WTC11 (cell line): ENCODE results near the gene ZNF680. TPM values are rescaled to one million over a fixed set of nuclear protein-coding genes. Genes with fewer than 3 reads are reported as not detected.

ENCODE experiments used
- ATAC-seq: fragments of 200-7000 bp; cut with Tn5 transposase; 2 replicates; pipeline ENCODE4 v1.10.0; 2021; ENCODE audit warnings: mild to moderate bottlenecking, moderate library complexity
- CTCF ChIA-PET: fragments of 300-600 bp; sonication (Branson Sonifier 250); formaldehyde crosslinking; loops from one replicate; lab custom pipeline; 2021; ENCODE audit warnings: antibody characterized with exemption; lab: Charles Lee
- POLR2A ChIA-PET: fragments of 350-600 bp; sonication (Branson Sonifier 250); formaldehyde crosslinking; loops from one replicate; lab custom pipeline; 2021; ENCODE audit warnings: antibody characterized with exemption; lab: Charles Lee
- DNase-seq: peaks from one replicate; pipeline ENCODE4 v3.0.0; 2021; ENCODE audit warnings: low spot score
- H3K27ac Mint-ChIP-seq: 2 replicates; pipeline ENCODE4 v1.8.0; 2021; ENCODE audit warnings: mixed read lengths
- H3K27me3 Mint-ChIP-seq: 2 replicates; pipeline ENCODE4 v1.8.0; 2021; ENCODE audit warnings: low read depth, mild to moderate bottlenecking, moderate library complexity, mixed read lengths
- H3K36me3 Mint-ChIP-seq: 2 replicates; pipeline ENCODE4 v1.8.0; 2021; ENCODE audit warnings: mixed read lengths
- H3K4me1 Mint-ChIP-seq: 2 replicates; pipeline ENCODE4 v1.8.0; 2022; ENCODE audit warnings: mixed read lengths
- H3K4me3 Mint-ChIP-seq: 2 replicates; pipeline ENCODE4 v1.8.0; 2021; ENCODE audit warnings: mild to moderate bottlenecking, moderate library complexity, mixed read lengths
- H3K9me3 Mint-ChIP-seq: 2 replicates; pipeline ENCODE4 v1.8.0; 2021; ENCODE audit warnings: mixed read lengths
- CBFB ChIP-seq: sonication (generic); formaldehyde crosslinking; IDR thresholded peaks from 2 replicates; pipeline ENCODE4 v1.8.1; 2022; ENCODE audit warnings: mild to moderate bottlenecking, low read depth, missing genetic modification reagents
- E2F1 ChIP-seq: sonication (generic); formaldehyde crosslinking; IDR thresholded peaks from 2 replicates; pipeline ENCODE4 v1.8.0; 2022; ENCODE audit warnings: mild to moderate bottlenecking, missing genetic modification reagents
- ETV6 ChIP-seq: sonication (generic); formaldehyde crosslinking; IDR thresholded peaks from 2 replicates; pipeline ENCODE4 v1.8.1; 2022; ENCODE audit warnings: mild to moderate bottlenecking, missing genetic modification reagents
- FOXJ3 ChIP-seq: sonication (generic); formaldehyde crosslinking; IDR thresholded peaks from 2 replicates; pipeline ENCODE4 v1.9.0; 2021; ENCODE audit warnings: missing genetic modification reagents, mild to moderate bottlenecking, borderline replicate concordance
- FOXK1 ChIP-seq: sonication (generic); formaldehyde crosslinking; IDR thresholded peaks from 2 replicates; pipeline ENCODE4 v1.8.0; 2022; ENCODE audit warnings: mild to moderate bottlenecking, moderate library complexity, missing genetic modification reagents
- FOXP1 ChIP-seq: sonication (generic); formaldehyde crosslinking; IDR thresholded peaks from 2 replicates; pipeline ENCODE4 v1.8.0; 2022; ENCODE audit warnings: missing genetic modification reagents, mild to moderate bottlenecking, moderate library complexity, borderline replicate concordance
- GRHL2 ChIP-seq: fragments of 250-450 bp; sonication (Bioruptor Pico); IDR thresholded peaks from 2 replicates; pipeline ENCODE4 v1.8.0; 2022; ENCODE audit warnings: mild to moderate bottlenecking, moderate library complexity; ENCODE audit not compliant: insufficient replicate concordance, severe bottlenecking
- HMGXB4 ChIP-seq: sonication (generic); formaldehyde crosslinking; IDR thresholded peaks from 2 replicates; pipeline ENCODE4 v1.8.1; 2023; ENCODE audit warnings: mild to moderate bottlenecking, moderate library complexity, missing genetic modification reagents
- IRF2 ChIP-seq: sonication (generic); formaldehyde crosslinking; IDR thresholded peaks from 2 replicates; pipeline ENCODE4 v1.8.0; 2022; ENCODE audit warnings: low read depth, missing genetic modification reagents, borderline replicate concordance
- KAT7 ChIP-seq: sonication (generic); formaldehyde crosslinking; IDR thresholded peaks from 2 replicates; pipeline ENCODE4 v1.8.1; 2023; ENCODE audit warnings: missing genetic modification reagents, mild to moderate bottlenecking, borderline replicate concordance
- MAX ChIP-seq: sonication (generic); formaldehyde crosslinking; IDR thresholded peaks from 2 replicates; pipeline ENCODE4 v1.8.0; 2022; ENCODE audit warnings: mild to moderate bottlenecking, missing genetic modification reagents
- MYBL2 ChIP-seq: sonication (generic); formaldehyde crosslinking; IDR thresholded peaks from 2 replicates; pipeline ENCODE4 v1.8.1; 2023; ENCODE audit warnings: mild to moderate bottlenecking, moderate library complexity, missing genetic modification reagents
- RORB ChIP-seq: fragments of 250-450 bp; sonication (Bioruptor Pico); IDR thresholded peaks from 2 replicates; pipeline ENCODE4 v1.9.0; 2021; ENCODE audit warnings: mild to moderate bottlenecking
- SP1 ChIP-seq: sonication (generic); formaldehyde crosslinking; conservative IDR thresholded peaks from 2 replicates; pipeline ENCODE4 v1.8.1; 2022; ENCODE audit warnings: missing genetic modification reagents
- USF2 ChIP-seq: sonication (generic); formaldehyde crosslinking; IDR thresholded peaks from 2 replicates; pipeline ENCODE4 v1.8.1; 2023; ENCODE audit warnings: mild to moderate bottlenecking, missing genetic modification reagents, moderate library complexity
- ZNF121 ChIP-seq: sonication (generic); formaldehyde crosslinking; IDR thresholded peaks from 2 replicates; pipeline ENCODE4 v1.8.0; 2023; ENCODE audit warnings: missing genetic modification reagents
- ZNF317 ChIP-seq: sonication (generic); formaldehyde crosslinking; IDR thresholded peaks from 2 replicates; pipeline ENCODE4 v1.8.1; 2023; ENCODE audit warnings: low read depth, mild to moderate bottlenecking, moderate library complexity, missing genetic modification reagents, borderline replicate concordance
- ZNF416 ChIP-seq: fragments of 250-450 bp; sonication (Bioruptor Pico); IDR thresholded peaks from 2 replicates; pipeline ENCODE4 v1.9.0; 2021; ENCODE audit warnings: mild to moderate bottlenecking, inconsistent platforms
- ZNF512 ChIP-seq: sonication (generic); formaldehyde crosslinking; IDR thresholded peaks from 2 replicates; pipeline ENCODE4 v1.8.1; 2022; ENCODE audit warnings: missing genetic modification reagents, borderline replicate concordance
- ZSCAN18 ChIP-seq: fragments of 250-450 bp; sonication (Bioruptor Pico); IDR thresholded peaks from 2 replicates; pipeline ENCODE4 v2.1.2; 2022; ENCODE audit warnings: mild to moderate bottlenecking, moderate library complexity
- total RNA-seq: library from RNA; stranded (reverse); gene quantifications from 3 replicates; pipeline ENCODE4 v1.2.3, GENCODE V29; 2021

ZNF680 gene
- total RNA-seq, 1 experiment from 2014 or later, result 13.9 TPM

GRCh38 chr7:64551375-64552142 is 11.3 kb downstream of the ZNF680 start (continued):
- TF ChIP-seq MAX (CRISPR knock-in tag) (no peak), HMGXB4 (CRISPR knock-in tag) (no peak)

- ChIA-PET CTCF (no interaction called here), POLR2A (no interaction called here)
- H3K27me3 Mint-ChIP-seq, result no peaks in the 10 kb centered on the region
- peaks cover 41% of the 10 kb centered on the region for H3K36me3 Mint-ChIP-seq
- no peak for DNase-seq
- peaks cover 19% of the 10 kb centered on the region for H3K9me3 Mint-ChIP-seq
- H3K27ac Mint-ChIP-seq, result no peak overlapping the region
- TF ChIP-seq FOXP1 (CRISPR knock-in tag), result no peak
- no peak for TF ChIP-seq ZNF416 (CRISPR knock-in tag)
- TF ChIP-seq ZNF121 (CRISPR knock-in tag), result no peak
- no peak for TF ChIP-seq RORB (CRISPR knock-in tag)
- no peak for TF ChIP-seq ZNF512 (CRISPR knock-in tag)
- no peak for TF ChIP-seq SP1 (CRISPR knock-in tag)
- TF ChIP-seq MAX (CRISPR knock-in tag), result no peak
- TF ChIP-seq CBFB (CRISPR knock-in tag), result no peak
- no peak for TF ChIP-seq FOXJ3 (CRISPR knock-in tag)
- no peak for TF ChIP-seq ETV6 (CRISPR knock-in tag)
- TF ChIP-seq ZNF317, result no peak
- no peak for TF ChIP-seq USF2 (CRISPR knock-in tag)
- TF ChIP-seq ZSCAN18 (CRISPR knock-in tag), result no peak
- H3K4me1 Mint-ChIP-seq, result no peaks in the 10 kb centered on the region
- no peak for ATAC-seq
- H3K4me3 Mint-ChIP-seq, result no peak overlapping the region
Observed at GRCh38 chr7:64544010-64544409, 18.9 kb downstream of the ZNF680 start.

- ATAC-seq, result no peak
- peaks cover 47% of the 10 kb centered on the region for H3K36me3 Mint-ChIP-seq
- no peak overlapping the region for H3K4me3 Mint-ChIP-seq
- no peak overlapping the region for H3K27ac Mint-ChIP-seq
- ChIA-PET POLR2A (no interaction called here), CTCF (no interaction called here)
- H3K9me3 Mint-ChIP-seq, result peaks cover 24% of the 10 kb centered on the region; the same call in 1 of the 2 replicates
- H3K4me1 Mint-ChIP-seq, result no peaks in the 10 kb centered on the region
- H3K27me3 Mint-ChIP-seq, result no peaks in the 10 kb centered on the region; the same call in 1 of the 2 replicates
- DNase-seq, result no peak
- TF ChIP-seq KAT7 (CRISPR knock-in tag), result no peak
- TF ChIP-seq ZSCAN18 (CRISPR knock-in tag), result no peak
- no peak for TF ChIP-seq IRF2 (CRISPR knock-in tag)
- no peak for TF ChIP-seq FOXK1 (CRISPR knock-in tag)
- no peak for TF ChIP-seq ZNF121 (CRISPR knock-in tag)
- TF ChIP-seq MYBL2 (CRISPR knock-in tag), result no peak
- no peak for TF ChIP-seq E2F1 (CRISPR knock-in tag)
- TF ChIP-seq GRHL2, result no peak
Observed at GRCh38 chr7:64541438-64542359, 21.2 kb downstream of the ZNF680 start.
